ENCODE data around the gene CABP1.
"Not testable (repeated sequence)": the region's sequence is repeated elsewhere in the genome, so short reads cannot be mapped to it uniquely, and the experiment has no call there.

CABP1 gene

DNA sequence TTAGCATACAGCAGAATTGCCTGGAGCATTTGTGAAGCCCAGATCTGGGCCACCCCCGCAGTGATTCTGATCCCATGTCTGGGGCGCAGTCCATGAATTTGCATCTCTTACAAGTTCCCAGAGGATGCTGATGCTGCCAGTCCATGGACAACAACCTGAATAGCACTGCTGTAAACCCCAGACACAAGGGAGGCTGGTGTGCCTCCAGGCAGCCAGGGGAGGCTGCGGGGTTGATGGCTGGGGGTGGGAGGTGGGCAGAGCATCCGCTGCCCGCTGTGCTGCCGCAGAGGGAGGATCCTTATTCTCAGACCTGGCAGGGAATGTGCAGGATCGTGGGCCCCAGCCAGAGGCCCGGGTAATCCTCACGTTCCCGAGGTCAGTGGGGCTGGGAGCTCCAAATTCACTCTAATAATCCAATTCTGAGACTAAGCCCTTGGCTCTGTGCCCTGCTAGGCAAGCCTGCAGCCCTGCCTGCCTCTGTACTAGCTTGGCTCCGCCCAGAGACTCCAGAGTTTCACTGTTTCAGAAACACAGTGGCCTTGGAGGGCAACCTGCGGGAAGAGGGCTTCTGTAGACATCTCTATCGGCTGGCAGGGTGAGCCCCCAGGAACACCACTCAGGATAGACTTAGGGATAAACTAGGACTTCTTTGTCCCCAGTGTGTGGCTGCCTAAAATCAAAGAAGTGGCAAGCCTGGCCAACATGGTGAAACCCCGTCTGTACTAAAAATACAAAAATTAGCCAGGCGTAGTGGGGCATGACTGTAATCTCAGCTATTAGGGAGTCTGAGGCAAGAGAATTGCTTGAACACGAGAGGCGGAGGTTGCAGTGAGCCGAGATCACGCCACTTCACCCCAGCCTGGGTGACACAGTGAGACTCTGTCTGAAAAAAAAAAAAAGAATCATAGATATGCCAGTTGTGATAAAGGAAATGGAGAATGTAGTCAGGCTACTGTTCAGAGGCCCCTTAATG, 28.7 kb downstream of the CABP1 start:
- no peak for DNase-seq

DNA sequence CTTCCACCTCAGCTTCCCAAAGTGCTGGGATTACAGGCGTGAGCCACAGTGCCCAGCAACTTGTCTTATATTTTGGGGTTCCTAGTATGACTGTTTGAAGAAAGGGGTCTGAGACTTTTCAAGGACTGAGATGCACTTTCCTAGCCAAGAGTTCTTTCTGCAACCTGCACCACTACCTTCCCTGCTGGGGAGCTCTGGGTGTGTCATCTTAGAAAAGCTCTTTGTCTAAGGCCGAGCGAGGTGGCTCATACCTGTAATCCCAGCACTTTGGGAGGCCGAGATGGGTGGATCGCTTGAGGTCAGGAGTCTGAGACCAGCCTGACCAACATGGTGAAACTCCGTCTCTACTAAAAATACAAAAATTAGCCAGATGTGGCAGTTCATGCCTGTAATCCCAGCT, 29.8 kb downstream of the CABP1 start:
- DNase-seq = not testable (repeated sequence)

GRCh38 chr12:120670667-120671066, 30.2 kb downstream of the CABP1 start:
- DNase-seq = no peak

DNA sequence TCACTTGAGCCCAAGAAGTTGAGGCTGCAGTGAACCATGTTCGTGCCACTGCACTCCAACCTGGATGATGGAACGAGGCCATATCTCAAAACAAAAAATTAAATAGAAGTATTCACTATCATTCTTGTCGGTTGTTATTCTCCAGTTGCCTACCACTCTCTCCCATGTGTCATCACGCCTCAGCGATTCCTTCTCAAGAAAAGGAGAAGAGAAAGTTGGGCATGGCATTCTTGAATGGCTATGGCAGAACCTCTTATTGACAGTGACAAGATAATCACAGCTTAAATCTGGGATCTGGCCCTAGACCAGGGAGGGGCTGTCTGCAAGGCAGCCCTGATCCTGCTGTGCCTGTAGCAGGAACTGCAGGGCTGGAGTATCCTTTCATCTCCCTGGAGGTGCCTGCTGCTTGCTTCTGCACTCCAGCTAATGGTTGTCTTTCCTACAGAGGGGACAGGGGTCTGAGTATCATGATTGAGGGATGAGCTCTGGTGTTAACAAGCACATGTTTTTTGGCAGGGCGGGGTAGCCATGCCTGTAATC, 33.7 kb downstream of the CABP1 start:
- DNase-seq = no peak

- peak; percentile 16 for DNase-seq
Measured at GRCh38 chr12:120677765-120678473, 37.5 kb downstream of the CABP1 start.

DNA sequence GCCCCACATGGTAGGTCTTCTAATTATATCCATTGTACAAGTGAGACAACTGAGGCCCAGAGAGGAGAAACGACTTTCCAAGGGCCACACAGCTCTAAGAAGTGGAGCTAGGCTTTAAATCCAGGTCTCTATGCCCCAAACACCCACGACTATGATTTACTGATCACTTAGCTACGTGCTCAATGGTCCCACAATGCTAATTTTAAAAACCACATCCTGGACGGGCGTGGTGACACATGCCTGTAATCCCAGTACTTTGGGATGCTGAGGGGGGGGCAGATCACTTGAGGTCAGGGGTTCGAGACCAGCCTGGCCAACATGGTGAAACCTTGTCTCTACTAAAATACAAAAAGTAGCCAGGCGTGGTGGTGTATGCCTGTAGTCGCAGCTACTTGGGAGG, 38.1 kb downstream of the CABP1 start:
- no peak for DNase-seq

DNA sequence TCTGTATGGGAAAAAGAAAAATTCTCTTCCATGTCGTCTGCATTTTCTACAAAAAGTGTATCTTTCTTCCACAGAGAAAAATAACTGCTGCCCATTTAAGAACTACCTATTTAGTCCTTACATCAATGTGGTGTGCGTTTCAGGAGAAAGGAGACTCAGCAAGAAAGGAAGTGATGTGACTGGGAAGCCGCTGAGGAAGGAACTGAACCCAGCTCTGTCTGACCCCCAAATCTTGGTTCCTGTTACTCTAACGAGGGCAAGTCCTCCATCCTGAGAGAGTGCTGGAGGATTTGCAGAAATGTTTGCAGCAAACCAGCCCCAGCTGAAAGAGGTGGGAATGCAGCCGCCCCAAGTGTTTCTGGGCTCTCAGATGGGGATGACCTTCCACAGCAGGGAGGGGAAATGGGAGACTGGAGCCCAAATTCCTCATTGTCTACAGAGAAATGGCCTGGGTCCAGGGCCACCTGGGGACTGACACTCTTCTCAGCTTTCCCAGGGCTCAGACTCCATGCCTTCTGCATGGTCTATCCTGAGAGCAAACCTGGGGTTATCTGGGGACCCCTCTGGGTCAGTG, 39.8 kb downstream of the CABP1 start:
- DNase-seq = no peak

- DNase-seq = no peak
Measured at GRCh38 chr12:120684523-120684932, 44.1 kb downstream of the CABP1 start.

DNA sequence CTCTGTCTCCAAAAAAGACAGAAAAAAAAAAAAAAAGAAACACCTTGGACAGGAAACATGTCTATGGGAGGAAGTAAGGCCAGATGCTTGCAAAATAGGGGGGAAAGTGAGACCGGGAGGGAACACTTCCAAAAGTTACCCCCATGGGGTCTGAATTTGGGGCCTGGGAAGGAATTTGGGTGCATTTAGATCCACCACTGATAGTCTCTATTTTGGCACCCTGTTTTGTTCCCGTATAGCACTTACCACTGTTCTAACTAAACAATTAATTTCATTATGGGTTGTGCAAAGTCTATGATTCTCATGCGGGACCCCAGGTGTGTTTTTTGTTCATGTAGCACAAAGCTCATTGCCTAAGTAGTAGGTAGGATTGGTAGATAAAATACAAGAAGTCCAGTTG, 45.1 kb downstream of the CABP1 start:
- DNase-seq = no peak

GRCh38 chr12:120686151-120686689, 45.8 kb downstream of the CABP1 start:
- peak; percentile 98 for DNase-seq

- DNase-seq = peak; percentile 99
Measured at GRCh38 chr12:120686690-120687577, 46.5 kb downstream of the CABP1 start, which contains the start of gene MLEC. Gene MLEC, plus strand, starts transcription at chr12:120687149. Its CDS starts 148 bp downstream, at chr12:120687297.

DNA sequence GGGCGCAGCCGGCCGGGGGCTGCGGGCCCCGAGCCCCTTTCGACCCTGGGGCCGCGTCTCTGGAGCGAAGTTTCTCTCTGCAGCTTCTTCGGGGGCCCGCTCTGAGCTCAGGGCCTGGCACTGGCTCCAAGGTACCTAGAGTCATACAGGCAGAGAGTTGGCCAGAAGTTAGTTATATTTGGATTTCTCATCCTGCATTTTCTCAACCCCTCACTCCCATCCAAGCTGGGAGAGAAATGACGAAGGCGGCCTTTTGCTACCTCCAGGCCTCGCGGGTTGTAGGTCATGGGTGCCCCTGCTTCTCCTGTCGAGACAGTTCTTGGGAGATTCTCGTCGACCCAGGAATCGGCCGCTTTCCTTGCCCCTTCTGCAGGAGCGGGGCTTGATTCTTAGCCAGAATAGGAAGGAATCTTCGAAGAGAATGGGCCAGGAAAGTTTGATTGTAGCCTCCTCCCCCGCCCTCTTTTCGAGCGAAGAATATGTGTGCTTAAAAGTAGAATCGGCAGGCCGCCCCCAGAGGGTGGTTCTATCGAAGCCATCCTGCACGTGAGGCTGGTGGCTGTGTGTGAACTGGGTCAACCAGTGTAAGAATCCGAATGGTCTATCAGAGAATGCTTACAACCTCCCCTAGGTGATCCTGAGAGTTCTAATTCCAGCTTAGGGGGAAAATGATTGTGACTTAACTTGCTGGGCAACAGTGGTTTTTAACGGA, 47.3 kb downstream of the CABP1 start:
- peak; percentile 35 for DNase-seq

- no peak for DNase-seq
Measured at GRCh38 chr12:120688527-120689071, 48.2 kb downstream of the CABP1 start.

GRCh38 chr12:120689397-120690082, 49.1 kb downstream of the CABP1 start:
- no peak for DNase-seq

GRCh38 chr12:120690083-120690450, 49.6 kb downstream of the CABP1 start:
- DNase-seq = no peak

GRCh38 chr12:120690978-120691377, 50.6 kb downstream of the CABP1 start:
- no peak for DNase-seq

- DNase-seq = no peak
Measured at GRCh38 chr12:120692524-120693033, 52.2 kb downstream of the CABP1 start.

DNA sequence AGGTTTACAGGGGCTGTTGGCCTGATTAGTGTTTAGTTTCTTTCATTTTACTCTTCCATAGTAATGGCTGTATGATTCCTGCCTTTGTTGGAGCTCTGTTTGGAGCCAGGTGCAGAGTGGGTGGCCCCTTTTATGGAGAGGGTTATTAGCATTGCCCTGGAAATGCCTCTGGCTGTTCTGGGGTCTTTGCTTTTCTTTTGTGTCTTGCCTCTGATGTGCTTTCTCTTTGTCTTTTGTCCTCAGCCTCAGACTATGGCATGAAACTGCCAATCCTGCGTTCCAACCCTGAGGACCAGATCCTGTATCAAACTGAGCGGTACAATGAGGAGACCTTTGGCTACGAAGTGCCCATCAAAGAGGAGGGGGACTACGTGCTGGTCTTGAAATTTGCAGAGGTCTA, 53.4 kb downstream of the CABP1 start:
- no peak for DNase-seq

DNA sequence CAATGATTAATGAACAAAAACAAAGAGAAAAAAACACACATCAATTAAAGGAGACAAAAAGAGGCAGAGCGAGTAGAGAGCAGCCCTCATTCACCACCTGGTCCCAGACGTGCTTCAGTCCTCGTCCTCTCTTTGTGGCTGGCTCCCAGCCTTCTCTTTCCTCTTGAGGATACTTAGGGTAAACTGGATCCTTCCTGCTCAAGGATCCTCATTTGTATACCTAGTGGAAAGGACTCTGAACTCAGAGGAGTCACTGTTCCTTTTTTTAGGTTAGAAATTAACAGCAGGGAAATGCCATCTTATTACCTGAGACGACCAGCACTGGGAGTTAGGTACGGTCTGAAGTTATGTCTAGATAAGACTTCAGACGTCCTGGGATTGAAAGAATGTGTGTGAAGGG, 56.2 kb downstream of the CABP1 start:
- no peak for DNase-seq

DNA sequence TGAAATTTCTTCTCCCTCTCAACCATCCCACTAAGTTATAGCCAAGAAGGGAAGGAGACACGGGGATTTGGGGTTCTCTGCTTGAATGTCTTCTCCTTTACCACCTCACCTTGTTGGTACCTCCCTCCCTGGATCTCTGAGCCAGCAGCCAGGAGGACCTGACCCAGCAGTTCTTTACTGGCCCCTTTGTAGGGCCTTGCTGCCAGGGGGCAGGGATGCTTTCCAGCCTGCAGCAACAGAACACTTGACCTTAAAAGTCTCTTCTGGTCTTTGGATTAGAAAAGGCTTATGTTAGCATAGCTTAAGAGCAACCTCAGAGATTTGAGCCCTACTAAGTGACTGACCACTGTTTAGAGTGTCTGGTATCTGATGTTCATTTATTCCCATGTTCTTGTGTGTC, 56.9 kb downstream of the CABP1 start:
- DNase-seq = no peak
